WI38 (cell line): ENCODE results near the gene FCGR3A.
"Not testable (repeated sequence)": the region's sequence is repeated elsewhere in the genome, so short reads cannot be mapped to it uniquely, and the experiment has no call there.

Experiments
- H3K4me3 ChIP-seq: 2 replicates; pipeline ENCODE4 v1.5.1; 2011; ENCODE audit warnings: low read depth, mild to moderate bottlenecking, control low read depth, low read length
- CTCF ChIP-seq: IDR thresholded peaks from 2 replicates; pipeline ENCODE4 v1.5.1; 2012; ENCODE audit warnings: low read depth, mild to moderate bottlenecking, control low read depth, low read length

The FCGR3A gene

GRCh38 chr1:161549652-161550051 lies at the start of gene FCGR3A:
Gene FCGR3A (minus strand): TSS chr1:161549818. CDS start chr1:161549736, 82 bp downstream.
- no peak for TF ChIP-seq CTCF
- H3K4me3 ChIP-seq: no peak within 1 kb of the TSS

- not testable (repeated sequence) for H3K4me3 ChIP-seq
These were observed 47.5 kb upstream of the FCGR3A start for GRCh38 chr1:161597077-161597476.

DNA sequence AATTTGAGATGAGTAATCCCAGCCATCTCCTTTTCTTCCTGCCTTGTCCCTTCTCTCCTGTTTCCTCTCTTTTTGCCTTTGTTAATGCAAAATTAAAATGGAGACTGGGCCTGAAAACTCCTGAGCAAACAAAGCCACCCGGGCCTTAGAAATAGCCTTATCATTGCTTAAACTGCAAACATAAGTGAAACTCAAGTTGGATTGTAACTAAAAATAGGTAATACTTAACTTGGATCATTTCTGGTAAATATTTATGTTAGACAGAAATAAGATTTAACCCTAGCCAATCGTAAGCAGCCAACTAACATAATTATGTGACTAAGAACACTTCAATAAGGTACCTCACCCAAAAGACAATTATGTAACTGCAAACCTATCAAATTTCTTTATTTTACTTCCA lies 46.0 kb upstream of the FCGR3A start:
- H3K4me3 ChIP-seq: not testable (repeated sequence)

DNA sequence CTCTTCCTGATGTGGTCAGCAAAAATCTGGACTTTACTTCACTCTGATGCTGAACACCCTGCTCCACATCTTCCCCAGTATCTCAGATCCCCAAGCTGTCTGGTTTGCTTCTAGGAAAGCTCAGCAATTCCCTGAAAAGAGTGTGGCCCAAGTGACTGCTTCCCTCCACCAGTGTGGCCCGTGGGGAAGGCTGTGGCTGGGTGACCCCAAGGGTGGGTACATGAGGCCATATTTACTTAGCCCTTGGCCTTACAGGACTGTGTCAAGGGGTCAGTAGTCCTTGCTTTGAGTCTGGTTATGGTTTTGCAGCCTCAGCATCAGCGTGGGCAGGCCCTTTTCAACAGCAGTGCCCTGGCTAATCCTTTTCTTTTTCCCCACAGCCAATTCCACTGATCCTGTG lies 45.6 kb upstream of the FCGR3A start:
- not testable (repeated sequence) for H3K4me3 ChIP-seq

- H3K4me3 ChIP-seq: not testable (repeated sequence)
These were observed 44.8 kb upstream of the FCGR3A start for GRCh38 chr1:161594269-161594984.

- not testable (repeated sequence) for H3K4me3 ChIP-seq
These were observed 43.6 kb upstream of the FCGR3A start for GRCh38 chr1:161593092-161593755.

GRCh38 chr1:161592586-161592985 lies 43.0 kb upstream of the FCGR3A start:
- not testable (repeated sequence) for H3K4me3 ChIP-seq

- not testable (repeated sequence) for H3K4me3 ChIP-seq
These were observed 40.3 kb upstream of the FCGR3A start for GRCh38 chr1:161589920-161590319.

GRCh38 chr1:161589365-161589764 lies 39.7 kb upstream of the FCGR3A start:
- not testable (repeated sequence) for H3K4me3 ChIP-seq

DNA sequence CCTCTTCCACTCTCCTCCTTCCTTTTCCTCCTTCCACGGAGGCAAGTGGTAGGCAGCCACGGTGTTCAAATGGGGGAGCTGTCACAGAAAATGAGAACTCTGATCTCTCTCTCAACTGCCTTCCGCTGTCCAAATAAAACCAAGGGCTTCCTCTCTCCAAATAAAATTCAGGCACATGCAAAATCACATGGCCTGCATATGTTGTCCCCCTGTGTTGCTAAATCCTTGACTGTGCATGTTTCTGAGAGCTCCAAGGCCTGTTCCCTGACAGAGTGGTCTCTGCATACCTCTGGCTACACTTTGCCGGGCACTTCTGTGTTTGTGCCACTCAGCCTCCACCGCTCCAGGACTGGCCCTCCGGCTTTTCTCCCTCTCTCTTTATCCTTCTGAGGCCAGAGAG lies 39.0 kb upstream of the FCGR3A start:
- not testable (repeated sequence) for H3K4me3 ChIP-seq

DNA sequence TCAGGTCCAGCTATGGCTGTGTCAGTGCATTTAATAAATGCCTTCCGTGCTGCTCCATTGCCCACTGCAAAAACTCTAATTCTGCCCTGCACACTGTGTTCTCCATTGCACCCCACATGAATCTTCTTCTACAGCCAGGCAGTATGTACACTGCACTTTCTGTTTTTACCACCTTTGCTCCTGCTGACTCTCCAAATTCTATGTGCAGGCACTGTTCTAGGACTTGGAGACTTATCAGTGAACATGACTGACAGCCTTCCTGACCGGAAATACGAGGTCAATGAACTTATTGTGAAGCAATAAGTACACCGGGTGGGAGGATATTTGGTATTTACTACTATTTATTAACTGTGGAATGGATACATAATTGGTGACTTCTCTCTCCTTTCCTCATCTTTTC lies 33.3 kb upstream of the FCGR3A start:
- not testable (repeated sequence) for H3K4me3 ChIP-seq

DNA sequence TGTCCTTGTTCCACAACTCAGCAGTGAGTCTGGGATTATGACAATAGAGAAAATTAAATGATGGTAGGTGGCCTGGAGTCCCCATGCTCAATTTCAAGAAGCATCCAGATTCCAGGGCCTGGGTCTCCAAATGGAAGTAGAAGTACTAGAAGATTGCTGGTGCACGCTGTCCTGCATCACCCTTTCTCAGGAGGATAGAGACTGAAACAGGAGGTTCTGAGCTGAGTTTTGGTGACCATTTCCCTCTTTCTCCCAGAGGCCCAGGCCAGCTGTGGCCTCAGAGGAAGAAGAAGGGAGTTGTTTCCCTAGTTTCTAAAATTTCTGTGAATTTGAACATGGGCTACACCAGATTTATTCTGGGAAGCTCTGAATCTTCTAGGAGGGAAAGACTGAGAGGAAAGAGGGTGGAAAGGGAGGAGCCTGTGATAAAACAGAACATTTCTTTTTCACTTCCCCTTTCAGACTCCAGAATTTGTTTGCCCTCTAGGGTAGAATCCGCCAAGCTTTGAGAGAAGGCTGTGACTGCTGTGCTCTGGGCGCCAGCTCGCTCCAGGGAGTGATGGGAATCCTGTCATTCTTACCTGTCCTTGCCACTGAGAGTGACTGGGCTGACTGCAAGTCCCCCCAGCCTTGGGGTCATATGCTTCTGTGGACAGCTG lies 31.4 kb upstream of the FCGR3A start:
- not testable (repeated sequence) for H3K4me3 ChIP-seq

- H3K4me3 ChIP-seq: not testable (repeated sequence)
These were observed 30.4 kb upstream of the FCGR3A start for GRCh38 chr1:161579856-161580507.

DNA sequence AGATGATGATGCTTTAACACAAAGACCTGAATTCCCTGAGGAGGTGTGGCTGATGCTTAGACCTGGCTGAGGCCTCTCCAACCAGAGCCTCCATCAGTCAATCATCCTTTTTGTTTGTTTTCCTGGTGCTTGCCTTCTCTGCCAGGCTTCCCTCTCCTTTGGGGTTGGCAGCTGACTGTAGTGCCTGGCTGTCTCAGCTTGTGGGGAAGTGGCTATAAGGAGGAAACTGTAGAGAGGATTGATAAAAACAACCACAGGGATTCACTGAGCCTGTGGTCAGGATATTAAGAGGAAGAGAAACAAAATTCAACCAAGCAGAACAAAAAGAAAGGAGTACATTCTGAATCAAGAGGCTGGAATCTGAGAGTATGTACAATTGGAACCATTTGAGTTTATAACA lies 27.1 kb upstream of the FCGR3A start:
- not testable (repeated sequence) for H3K4me3 ChIP-seq

DNA sequence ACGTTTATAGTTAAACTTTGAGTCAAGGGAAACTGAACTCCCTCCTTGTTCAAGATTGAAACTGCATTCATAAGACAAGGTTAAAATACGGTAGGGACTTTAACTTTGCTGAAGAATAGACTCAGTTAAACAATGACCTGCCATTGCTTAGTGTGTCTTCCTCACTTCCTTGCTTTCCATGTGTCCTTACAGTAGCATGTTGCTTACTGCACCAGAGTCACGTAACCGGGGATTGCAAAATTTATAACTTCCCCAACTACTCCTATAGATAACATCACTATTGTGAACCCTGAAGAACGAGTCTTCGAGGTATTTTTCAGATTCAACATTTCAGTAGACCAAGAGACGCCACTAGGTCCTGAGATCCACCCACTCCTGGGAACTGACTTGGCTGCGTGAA lies 22.1 kb upstream of the FCGR3A start:
- H3K4me3 ChIP-seq: not testable (repeated sequence)

GRCh38 chr1:161566602-161566960 lies 17.0 kb upstream of the FCGR3A start:
- not testable (repeated sequence) for H3K4me3 ChIP-seq

GRCh38 chr1:161563522-161563921 lies 13.9 kb upstream of the FCGR3A start:
- H3K4me3 ChIP-seq: not testable (repeated sequence)

DNA sequence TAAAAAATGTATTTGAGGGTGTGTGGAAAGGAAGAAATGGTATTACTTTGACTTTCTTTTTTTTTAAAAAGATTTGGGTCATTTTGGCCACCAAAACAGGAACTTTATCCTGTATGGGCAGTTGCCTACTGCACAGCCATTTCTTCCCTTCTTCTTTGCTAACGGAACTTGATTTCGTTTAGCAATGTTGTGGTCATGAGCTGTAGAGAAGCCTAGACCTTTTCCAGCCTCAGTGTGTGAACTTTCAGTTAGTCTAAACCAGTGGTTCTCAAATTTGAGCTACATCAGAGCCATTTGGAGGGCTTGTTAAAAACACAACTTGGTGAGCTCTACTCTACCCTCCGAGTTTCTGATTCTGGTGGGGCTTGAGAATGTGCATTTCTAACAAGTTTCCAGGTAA lies 12.8 kb upstream of the FCGR3A start:
- H3K4me3 ChIP-seq: not testable (repeated sequence)

DNA sequence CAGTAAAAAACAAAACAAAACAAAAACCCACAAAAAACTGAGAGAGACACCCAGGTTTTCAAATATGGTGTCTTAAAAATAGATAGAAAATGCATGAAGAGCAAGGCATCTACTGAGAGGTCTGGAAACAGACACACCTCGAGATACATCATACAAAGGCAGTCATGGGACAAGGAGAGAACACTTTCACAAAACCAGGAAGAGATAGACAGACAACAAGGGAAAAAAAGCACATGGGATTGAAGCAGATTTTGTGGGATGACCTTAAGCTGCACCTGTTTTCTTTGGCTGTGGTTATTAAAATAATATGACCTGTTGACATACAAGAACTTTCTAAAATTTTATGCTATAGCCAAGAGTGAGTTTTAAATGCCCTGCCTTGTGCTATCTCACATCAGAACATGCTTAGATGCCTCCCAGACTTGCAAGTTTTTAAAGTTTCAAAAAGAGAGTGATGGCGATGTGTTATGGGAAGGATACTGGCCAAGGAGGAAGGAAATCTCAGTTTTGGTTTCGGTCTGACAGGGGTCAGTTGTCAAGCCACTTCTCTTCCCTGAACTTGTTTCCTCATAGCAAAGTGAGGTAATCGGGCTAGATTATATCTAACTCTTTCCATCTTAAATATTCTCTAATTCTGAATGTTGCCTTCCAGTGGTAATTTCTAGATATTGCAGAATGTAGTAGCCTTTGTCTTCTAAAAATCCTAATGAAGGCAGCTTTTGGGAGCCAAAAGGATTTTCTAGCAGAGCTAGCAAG lies 11.5 kb upstream of the FCGR3A start:
- not testable (repeated sequence) for H3K4me3 ChIP-seq
